Measurements from ENCODE around the gene ST3GAL3.

- TF ChIP-seq CTCF (IDR thresholded peaks at IDR 0.05) (no peak), POLR2A (IDR thresholded peaks at IDR 0.05) (no peak)
Measured at GRCh38 chr1:43933386-43934100, 226.2 kb downstream of the ST3GAL3 start, which contains the start of gene ARTN.
